ENCODE results near the gene TESK2.

TESK2 gene

GRCh38 chr1:45373573-45373972 lies 117.4 kb downstream of the TESK2 start:
- no peak for DNase-seq

GRCh38 chr1:45370575-45370974 lies 120.4 kb downstream of the TESK2 start:
- DNase-seq = no peak

GRCh38 chr1:45365051-45365450 lies 125.9 kb downstream of the TESK2 start:
- DNase-seq = no peak

- no peak for DNase-seq
Observed at GRCh38 chr1:45364294-45364693, 126.7 kb downstream of the TESK2 start.

GRCh38 chr1:45360981-45361380 lies 130.0 kb downstream of the TESK2 start:
- DNase-seq = peak; percentile 26

- peak; percentile 63 for DNase-seq
Observed at GRCh38 chr1:45359882-45360513, 131.0 kb downstream of the TESK2 start.

GRCh38 chr1:45356186-45356585 lies 134.8 kb downstream of the TESK2 start:
- DNase-seq = no peak

- DNase-seq = no peak
Observed at GRCh38 chr1:45355683-45356082, 135.3 kb downstream of the TESK2 start.

- DNase-seq = no peak
Observed at GRCh38 chr1:45354838-45355237, 136.1 kb downstream of the TESK2 start.

- no peak for DNase-seq
Observed at GRCh38 chr1:45353685-45354084, 137.3 kb downstream of the TESK2 start.

- DNase-seq = no peak
Observed at GRCh38 chr1:45351508-45351907, 139.5 kb downstream of the TESK2 start.

GRCh38 chr1:45348966-45349677 lies 141.8 kb downstream of the TESK2 start:
- no peak for DNase-seq

- no peak for DNase-seq
Observed at GRCh38 chr1:45348609-45348965, 142.4 kb downstream of the TESK2 start.

- peak; percentile 51 for DNase-seq
Observed at GRCh38 chr1:45348020-45348419, 142.9 kb downstream of the TESK2 start.

GRCh38 chr1:45346473-45346872 lies 144.5 kb downstream of the TESK2 start:
- DNase-seq = no peak

GRCh38 chr1:45345014-45345413 lies 145.9 kb downstream of the TESK2 start:
- DNase-seq = no peak

- DNase-seq = no peak
Observed at GRCh38 chr1:45344499-45344898, 146.5 kb downstream of the TESK2 start.

GRCh38 chr1:45340816-45341466 lies 150.0 kb downstream of the TESK2 start:
- DNase-seq = no peak

- peak; percentile 94 for DNase-seq
Observed at GRCh38 chr1:45339789-45340558, 151.0 kb downstream of the TESK2 start, which contains the start of the genes MUTYH and TOE1. Gene MUTYH (minus strand): TSS chr1:45340440. CDS start chr1:45334505, 5,935 bp downstream. Gene TOE1 (plus strand): TSS chr1:45340170. CDS start chr1:45340253, 83 bp downstream.

GRCh38 chr1:45337630-45338325 lies 153.2 kb downstream of the TESK2 start:
- no peak for DNase-seq

GRCh38 chr1:45335855-45336324 lies 155.1 kb downstream of the TESK2 start:
- no peak for DNase-seq

Measured in fibroblast of skin of right biceps (primary cell).